Activated CD4-positive, CD25-positive, alpha-beta regulatory T cell (primary cell): ENCODE data around the gene NPAS4.
A peak's percentile ranks its signal among the peaks of the same experiment; 100 is the strongest.
"Not testable (repeated sequence)": the region's sequence is repeated elsewhere in the genome, so short reads cannot be mapped to it uniquely, and the experiment has no call there.

Source experiments
- DNase-seq, 4 experiments: peaks; one replicate each; lab custom pipeline; 2025; lab: John Stamatoyannopoulos, UW

Gene NPAS4

GRCh38 chr11:66457826-66458225 is 37.0 kb downstream of the NPAS4 start:
- no peak for DNase-seq

- DNase-seq, result no peak
Observed at GRCh38 chr11:66459138-66459778, 38.4 kb downstream of the NPAS4 start.

- no peak for DNase-seq
Observed at GRCh38 chr11:66462010-66462409, 41.2 kb downstream of the NPAS4 start.

GRCh38 chr11:66462911-66463310 is 42.1 kb downstream of the NPAS4 start:
- DNase-seq, result no peak

GRCh38 chr11:66464116-66464515 is 43.3 kb downstream of the NPAS4 start:
- DNase-seq, result not testable (repeated sequence)

- DNase-seq, result no peak
Observed at GRCh38 chr11:66464916-66465315, 44.1 kb downstream of the NPAS4 start.

GRCh38 chr11:66465373-66466224 is 44.8 kb downstream of the NPAS4 start:
- no peak for DNase-seq

GRCh38 chr11:66466225-66467033 is 45.6 kb downstream of the NPAS4 start, which contains the start of gene PELI3:
PELI3 (plus strand) TSS chr11:66466905; CDS start chr11:66468129, 1,224 bp downstream.
- peak; percentile 88 to 96 (median 90) for DNase-seq

GRCh38 chr11:66467034-66467659 is 46.3 kb downstream of the NPAS4 start:
- DNase-seq, result peak in 2 of 4 experiments; percentile 44 to 62

- no peak for DNase-seq
Observed at GRCh38 chr11:66467756-66468155, 46.9 kb downstream of the NPAS4 start.

GRCh38 chr11:66468691-66469090 is 47.9 kb downstream of the NPAS4 start:
- no peak for DNase-seq

GRCh38 chr11:66469441-66469840 is 48.6 kb downstream of the NPAS4 start:
- DNase-seq, result no peak

- DNase-seq, result no peak
Observed at GRCh38 chr11:66470015-66470414, 49.2 kb downstream of the NPAS4 start.

- DNase-seq, result no peak
Observed at GRCh38 chr11:66471142-66471541, 50.3 kb downstream of the NPAS4 start.

- DNase-seq, result no peak
Observed at GRCh38 chr11:66472054-66472453, 51.2 kb downstream of the NPAS4 start.

- DNase-seq, result no peak
Observed at GRCh38 chr11:66473167-66473566, 52.3 kb downstream of the NPAS4 start.

- no peak for DNase-seq
Observed at GRCh38 chr11:66473608-66474515, 53.0 kb downstream of the NPAS4 start.

GRCh38 chr11:66475349-66476172 is 54.7 kb downstream of the NPAS4 start:
- no peak for DNase-seq
